GM12878 (cell line): Measurements from ENCODE around the gene SLC41A1. TPM values are rescaled to one million over a fixed set of nuclear protein-coding genes. Genes with fewer than 3 reads are reported as not detected.

ENCODE experiments used
- BACH1 ChIP-seq: fragments of 450-650 bp; IDR thresholded peaks from 2 replicates; pipeline ENCODE4 v1.6.1; 2017; ENCODE audit warnings: mild to moderate bottlenecking, borderline replicate concordance
- BCL3 ChIP-seq: IDR thresholded peaks from 2 replicates; pipeline ENCODE4 v1.6.1; 2011; ENCODE audit warnings: borderline replicate concordance, low read depth, mild to moderate bottlenecking, moderate library complexity, low read length; ENCODE audit not compliant: insufficient read depth, poor library complexity, severe bottlenecking
- BHLHE40 ChIP-seq, 2 experiments: fragments of 450-650 bp in 1 of 2; IDR thresholded peaks; 2 replicates each; pipeline ENCODE4 v1.6.1; 2011 to 2017; ENCODE audit warnings: low read depth in 2 of 2, borderline replicate concordance in 1 of 2, improper control_type of control experiment in 1 of 2, low read length in 1 of 2, mild to moderate bottlenecking in 1 of 2
- BRCA1 ChIP-seq: IDR thresholded peaks from 2 replicates; pipeline ENCODE4 v1.6.1; 2011; ENCODE audit warnings: low read depth, low read length, improper control_type of control experiment
- ELK1 ChIP-seq: IDR thresholded peaks from 2 replicates; pipeline ENCODE4 v1.6.1; 2012; ENCODE audit warnings: low read depth, low read length, improper control_type of control experiment
- FOXK2 ChIP-seq: fragments of 450-650 bp; IDR thresholded peaks from 2 replicates; pipeline ENCODE4 v1.6.1; 2017; ENCODE audit warnings: mild to moderate bottlenecking, moderate library complexity
- HDAC2 ChIP-seq: fragments of 200-600 bp; sonication (generic); IDR thresholded peaks from 2 replicates; pipeline ENCODE4 v1.6.1; 2017
- MAX ChIP-seq: IDR thresholded peaks from 2 replicates; pipeline ENCODE4 v1.6.1; 2012; ENCODE audit warnings: low read depth, low read length, improper control_type of control experiment
- MLLT1 ChIP-seq: fragments of 450-650 bp; IDR thresholded peaks from 2 replicates; pipeline ENCODE4 v1.6.1; 2016; ENCODE audit warnings: mild to moderate bottlenecking
- MTA2 ChIP-seq: fragments of 450-650 bp; IDR thresholded peaks from 2 replicates; pipeline ENCODE4 v1.6.1; 2016; ENCODE audit warnings: low read depth, mild to moderate bottlenecking, moderate library complexity
- MTA3 ChIP-seq: IDR thresholded peaks from 2 replicates; pipeline ENCODE4 v1.6.1; 2012; ENCODE audit warnings: low read length, inconsistent platforms, borderline replicate concordance
- NFXL1 ChIP-seq: fragments of 450-650 bp; IDR thresholded peaks from 2 replicates; pipeline ENCODE4 v1.6.1; 2017; ENCODE audit warnings: antibody characterized with exemption, mild to moderate bottlenecking, borderline replicate concordance
- NFYA ChIP-seq: IDR thresholded peaks from 2 replicates; pipeline ENCODE4 v1.6.1; 2011; ENCODE audit warnings: low read depth, mild to moderate bottlenecking, low read length, improper control_type of control experiment, borderline replicate concordance
- NKRF ChIP-seq: fragments of 450-650 bp; conservative IDR thresholded peaks from 2 replicates; pipeline ENCODE4 v1.6.1; 2017; ENCODE audit warnings: mild to moderate bottlenecking, moderate library complexity
- PBX3 ChIP-seq: IDR thresholded peaks from 2 replicates; pipeline ENCODE4 v1.6.1; 2011; ENCODE audit warnings: mild to moderate bottlenecking, low read depth, low read length, moderate library complexity; ENCODE audit not compliant: insufficient replicate concordance
- RELA ChIP-seq: fragments of 450-650 bp; IDR thresholded peaks from 2 replicates; pipeline ENCODE4 v1.8.0; 2014; ENCODE audit warnings: borderline replicate concordance; ENCODE audit not compliant: partially characterized antibody
- SMARCA5 ChIP-seq: fragments of 450-650 bp; IDR thresholded peaks from 2 replicates; pipeline ENCODE4 v1.6.1; 2017; ENCODE audit warnings: mild to moderate bottlenecking
- SREBF2 ChIP-seq: IDR thresholded peaks from 2 replicates; pipeline ENCODE4 v1.6.1; 2012; ENCODE audit warnings: mild to moderate bottlenecking, low read length
- STAT1 ChIP-seq: fragments of 450-650 bp; conservative IDR thresholded peaks from 2 replicates; pipeline ENCODE4 v1.6.1; 2014; ENCODE audit warnings: antibody characterized with exemption, mild to moderate bottlenecking
- USF1 ChIP-seq: IDR thresholded peaks from 2 replicates; pipeline ENCODE4 v1.6.1; 2011; ENCODE audit warnings: borderline replicate concordance, low read depth, mild to moderate bottlenecking, moderate library complexity, mixed read lengths, low read length; ENCODE audit not compliant: insufficient read depth; ENCODE audit errors: extremely low read length
- polyA plus RNA-seq, 11 experiments: library from polyadenylated mRNA; depleted of rRNA in 4 of 11; unstranded in 6 of 11; stranded (reverse) in 5 of 11; fragments of >200 nt; fragmentation: Nextera tagmentation in 4 of 11; fragmentation: Illumina TruSeq in 1 of 11; extraction: Ambion mirVana in 4 of 11; extraction: Trizol in 1 of 11; gene quantifications; 1 replicate in 1 of 11; 2 replicates in 10 of 11; pipeline versions ENCODE4 v1.2.1 to v1.2.3, GENCODE V29; 2011 to 2016; ENCODE audit warnings: inconsistent platforms in 2 of 11, missing spikeins in 2 of 11, low read depth in 1 of 11
- total RNA-seq, 4 experiments: library from RNA; depleted of rRNA in 3 of 4; stranded (reverse); fragments of >200 nt in 3 of 4; fragmentation: Illumina TruSeq in 1 of 4; extraction: Trizol in 1 of 4; gene quantifications; 2 replicates each; pipeline versions ENCODE4 v1.2.1 to v1.2.3, GENCODE V29; 2013 to 2021

SLC41A1 gene
- total and polyA plus RNA-seq, 10 of the 15 experiments (the other 5 are each of a cell fraction or from before 2014, with no cell fraction given), result 0.13 to 11.3 (median 0.42) TPM

- no peak for TF ChIP-seq NFXL1
- TF ChIP-seq MAX, result peak; percentile 86
- TF ChIP-seq RELA, result peak; percentile 87
- peak; percentile 50 for TF ChIP-seq MTA2
- TF ChIP-seq BRCA1, result no peak
- TF ChIP-seq ELK1, result no peak
- TF ChIP-seq BHLHE40 (IDR thresholded peaks at IDR 0.05; ENCODE audit: borderline replicate concordance in 1 of 2, low read depth in 2 of 2, low read length in 1 of 2), result peak; percentile 99
- no peak for TF ChIP-seq NFYA
- TF ChIP-seq SMARCA5, result no peak; the same call in 1 of the 2 replicates
- TF ChIP-seq USF1, result peak; percentile 95
- TF ChIP-seq STAT1, result 0 out of 2 replicates have a peak, but pooled peaks have one; percentile 55
- peak; percentile 78; the same call in 1 of the 2 replicates for TF ChIP-seq BACH1
- TF ChIP-seq FOXK2, result no peak
- TF ChIP-seq MLLT1, result peak; percentile 94
- no peak for TF ChIP-seq MTA3
- no peak for TF ChIP-seq BCL3
- TF ChIP-seq HDAC2, result no peak
- TF ChIP-seq NKRF, result peak; percentile 69
- TF ChIP-seq SREBF2, result no peak
- no peak for TF ChIP-seq PBX3
Measured at GRCh38 chr1:205775015-205775716, 37.8 kb downstream of the SLC41A1 start, which contains the start of gene RAB29 (continued).
